Stimulated activated CD8-positive, alpha-beta memory T cell treated with anti-CD3 and anti-CD28 coated beads, Interleukin-7, amount 100 ng/mL, for 4 hours (primary cell): ENCODE results near the gene NOL9.
A peak's percentile ranks its signal among the peaks of the same experiment; 100 is the strongest.
"Not testable (repeated sequence)": the region's sequence is repeated elsewhere in the genome, so short reads cannot be mapped to it uniquely, and the experiment has no call there.

Experiments
- DNase-seq, 2 donors: peaks; one replicate each; pipeline ENCODE4 v3.0.0-alpha.2; 2020; ENCODE audit warnings: low read depth in 2 of 2

The NOL9 gene

GRCh38 chr1:6503884-6504602, 50.3 kb downstream of the NOL9 start:
- DNase-seq, result no peak

- no peak for DNase-seq
Observed at GRCh38 chr1:6502000-6502891, 52.1 kb downstream of the NOL9 start.

GRCh38 chr1:6501279-6501813, 53.0 kb downstream of the NOL9 start:
- no peak for DNase-seq

GRCh38 chr1:6500544-6501278, 53.6 kb downstream of the NOL9 start:
- DNase-seq, result no peak

GRCh38 chr1:6499296-6499695, 55.0 kb downstream of the NOL9 start:
- DNase-seq, result no peak

GRCh38 chr1:6498576-6499111, 55.7 kb downstream of the NOL9 start:
- DNase-seq, result no peak

- no peak for DNase-seq
Observed at GRCh38 chr1:6497867-6498575, 56.3 kb downstream of the NOL9 start.

- peak in 1 of 2 donors; percentile 44 for DNase-seq
Observed at GRCh38 chr1:6497215-6497866, 57.0 kb downstream of the NOL9 start.

- DNase-seq, result no peak
Observed at GRCh38 chr1:6496890-6497214, 57.5 kb downstream of the NOL9 start.

- DNase-seq, result no peak
Observed at GRCh38 chr1:6496365-6496721, 58.0 kb downstream of the NOL9 start.

- no peak for DNase-seq
Observed at GRCh38 chr1:6495540-6496364, 58.6 kb downstream of the NOL9 start.

GRCh38 chr1:6495041-6495441, 59.3 kb downstream of the NOL9 start:
- DNase-seq, result no peak

GRCh38 chr1:6494627-6495026, 59.7 kb downstream of the NOL9 start:
- no peak for DNase-seq

GRCh38 chr1:6493834-6494223, 60.5 kb downstream of the NOL9 start:
- DNase-seq, result not testable (repeated sequence)

GRCh38 chr1:6491966-6492365, 62.3 kb downstream of the NOL9 start:
- DNase-seq, result no peak

- no peak for DNase-seq
Observed at GRCh38 chr1:6491480-6491962, 62.8 kb downstream of the NOL9 start, which contains the start of gene PLEKHG5. PLEKHG5 (minus strand) TSS chr1:6491667; CDS start chr1:6477571, 14,096 bp downstream.

- no peak for DNase-seq
Observed at GRCh38 chr1:6491081-6491449, 63.2 kb downstream of the NOL9 start.

- peak in 1 of 2 donors; percentile 27 for DNase-seq
Observed at GRCh38 chr1:6490181-6491080, 63.9 kb downstream of the NOL9 start.

GRCh38 chr1:6489799-6490180, 64.5 kb downstream of the NOL9 start:
- DNase-seq, result peak; percentile 48 to 61
